Endothelial cell (in vitro differentiated cells): Measurements from ENCODE around the gene SKAP1. TPM values are rescaled to one million over a fixed set of nuclear protein-coding genes. Genes with fewer than 3 reads are reported as not detected.
"Not testable (repeated sequence)": the region's sequence is repeated elsewhere in the genome, so short reads cannot be mapped to it uniquely, and the experiment has no call there.

Source experiments
- DNase-seq: peaks from one replicate; pipeline ENCODE4 v3.0.0; 2021; ENCODE audit warnings: low spot score
- H3K27ac Mint-ChIP-seq: one replicate; pipeline ENCODE4 v1.8.0; 2021; ENCODE audit warnings: mixed read lengths, inconsistent platforms; ENCODE audit not compliant: unreplicated experiment
- H3K27me3 Mint-ChIP-seq: one replicate; pipeline ENCODE4 v1.8.0; 2021; ENCODE audit warnings: mild to moderate bottlenecking, moderate library complexity, mixed read lengths, inconsistent platforms; ENCODE audit not compliant: unreplicated experiment
- H3K36me3 Mint-ChIP-seq: one replicate; pipeline ENCODE4 v1.8.0; 2021; ENCODE audit warnings: mild to moderate bottlenecking, low read depth, mixed read lengths, inconsistent platforms; ENCODE audit not compliant: unreplicated experiment
- H3K4me1 Mint-ChIP-seq: one replicate; pipeline ENCODE4 v1.8.0; 2021; ENCODE audit warnings: mild to moderate bottlenecking, mixed read lengths, inconsistent platforms; ENCODE audit not compliant: unreplicated experiment
- H3K4me3 Mint-ChIP-seq: one replicate; pipeline ENCODE4 v1.8.0; 2021; ENCODE audit warnings: mild to moderate bottlenecking, mixed read lengths, inconsistent platforms; ENCODE audit not compliant: unreplicated experiment
- H3K9me3 Mint-ChIP-seq: one replicate; pipeline ENCODE4 v1.8.0; 2021; ENCODE audit warnings: mixed read lengths, inconsistent platforms; ENCODE audit not compliant: unreplicated experiment
- total RNA-seq: library from RNA; stranded (reverse); fragmentation: NEBNext Ultra II Directional; extraction: Animal tissue kit (Norgen Biotek cat#: 25700); gene quantifications from one replicate; pipeline ENCODE4 v1.2.1, GENCODE V29; 2021; ENCODE audit not compliant: unreplicated experiment
- TF ChIP-seq, protein P1 (sequence below): fragments of 200-600 bp; sonication (generic); IDR thresholded peaks from one replicate; pipeline ENCODE4 v1.5.0; 2021; ENCODE audit warnings: antibody characterized with exemption; ENCODE audit not compliant: unreplicated experiment

Gene SKAP1
- total RNA-seq, 1 donor from 2014 or later, result 2.1 TPM

DNA sequence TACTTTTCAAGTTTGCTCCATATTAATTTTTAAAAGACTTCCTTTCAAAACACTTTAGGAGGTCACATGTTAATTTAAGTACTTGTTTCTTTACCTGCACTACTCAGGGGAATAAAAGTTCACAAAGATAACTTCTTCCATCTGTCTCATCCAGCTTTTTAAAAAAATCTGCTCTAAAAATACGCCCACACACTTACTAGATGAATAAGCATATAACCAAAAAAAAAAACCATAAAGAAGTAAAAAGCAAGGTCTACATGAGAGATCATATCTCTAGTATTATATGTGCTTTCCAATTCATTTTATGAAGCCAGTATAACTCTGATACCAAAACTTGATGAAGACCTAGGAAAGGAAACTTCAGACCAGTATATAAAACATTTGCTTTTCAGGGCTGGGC is 17.2 kb downstream of the SKAP1 start:
- H3K4me1 Mint-ChIP-seq, result peaks cover 19% of the 10 kb centered on the region
- DNase-seq, result no peak
- no peak overlapping the region for H3K27ac Mint-ChIP-seq
- H3K36me3 Mint-ChIP-seq, result no peaks in the 10 kb centered on the region
- TF ChIP-seq, protein P1, sequence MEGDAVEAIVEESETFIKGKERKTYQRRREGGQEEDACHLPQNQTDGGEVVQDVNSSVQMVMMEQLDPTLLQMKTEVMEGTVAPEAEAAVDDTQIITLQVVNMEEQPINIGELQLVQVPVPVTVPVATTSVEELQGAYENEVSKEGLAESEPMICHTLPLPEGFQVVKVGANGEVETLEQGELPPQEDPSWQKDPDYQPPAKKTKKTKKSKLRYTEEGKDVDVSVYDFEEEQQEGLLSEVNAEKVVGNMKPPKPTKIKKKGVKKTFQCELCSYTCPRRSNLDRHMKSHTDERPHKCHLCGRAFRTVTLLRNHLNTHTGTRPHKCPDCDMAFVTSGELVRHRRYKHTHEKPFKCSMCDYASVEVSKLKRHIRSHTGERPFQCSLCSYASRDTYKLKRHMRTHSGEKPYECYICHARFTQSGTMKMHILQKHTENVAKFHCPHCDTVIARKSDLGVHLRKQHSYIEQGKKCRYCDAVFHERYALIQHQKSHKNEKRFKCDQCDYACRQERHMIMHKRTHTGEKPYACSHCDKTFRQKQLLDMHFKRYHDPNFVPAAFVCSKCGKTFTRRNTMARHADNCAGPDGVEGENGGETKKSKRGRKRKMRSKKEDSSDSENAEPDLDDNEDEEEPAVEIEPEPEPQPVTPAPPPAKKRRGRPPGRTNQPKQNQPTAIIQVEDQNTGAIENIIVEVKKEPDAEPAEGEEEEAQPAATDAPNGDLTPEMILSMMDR, result no peak
- no peaks in the 10 kb centered on the region for H3K27me3 Mint-ChIP-seq
- H3K4me3 Mint-ChIP-seq, result no peak overlapping the region
- no peaks in the 10 kb centered on the region for H3K9me3 Mint-ChIP-seq

DNA sequence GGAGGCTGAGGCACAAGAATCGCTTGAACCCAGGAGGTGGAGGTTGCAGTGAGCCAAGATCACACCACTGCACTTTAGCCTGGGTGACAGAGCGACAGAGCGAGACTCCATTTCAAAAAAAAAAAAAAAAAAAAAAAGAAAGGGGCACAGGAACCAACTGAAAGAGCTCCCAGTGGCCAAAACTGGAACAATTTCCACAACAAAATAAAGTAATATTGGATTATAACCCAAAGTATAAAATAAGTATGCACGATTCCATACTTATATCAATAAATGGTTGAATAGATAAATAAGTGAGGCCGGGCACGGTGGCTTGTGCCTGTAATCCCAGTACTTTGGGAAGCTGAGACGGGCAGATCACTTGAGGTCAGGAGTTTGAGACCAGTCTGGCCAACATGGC is 19.2 kb downstream of the SKAP1 start:
- not testable (repeated sequence) for DNase-seq, H3K27me3 Mint-ChIP-seq, H3K36me3 Mint-ChIP-seq, H3K9me3 Mint-ChIP-seq, H3K4me3 Mint-ChIP-seq, H3K27ac Mint-ChIP-seq
- TF ChIP-seq, protein P1, result peak; percentile 13
- peaks cover 28% of the 10 kb centered on the region for H3K4me1 Mint-ChIP-seq

- TF ChIP-seq, protein P1, result no peak
- Mint-ChIP-seq H3K36me3 (no peaks in the 10 kb centered on the region), H3K27me3 (peaks cover 2% of the 10 kb centered on the region), H3K4me1 (peaks cover 21% of the 10 kb centered on the region), H3K27ac (no peak overlapping the region), H3K9me3 (no peaks in the 10 kb centered on the region), H3K4me3 (no peak overlapping the region)
- no peak for DNase-seq
These were observed 20.4 kb downstream of the SKAP1 start for GRCh38 chr17:48409607-48410006.

DNA sequence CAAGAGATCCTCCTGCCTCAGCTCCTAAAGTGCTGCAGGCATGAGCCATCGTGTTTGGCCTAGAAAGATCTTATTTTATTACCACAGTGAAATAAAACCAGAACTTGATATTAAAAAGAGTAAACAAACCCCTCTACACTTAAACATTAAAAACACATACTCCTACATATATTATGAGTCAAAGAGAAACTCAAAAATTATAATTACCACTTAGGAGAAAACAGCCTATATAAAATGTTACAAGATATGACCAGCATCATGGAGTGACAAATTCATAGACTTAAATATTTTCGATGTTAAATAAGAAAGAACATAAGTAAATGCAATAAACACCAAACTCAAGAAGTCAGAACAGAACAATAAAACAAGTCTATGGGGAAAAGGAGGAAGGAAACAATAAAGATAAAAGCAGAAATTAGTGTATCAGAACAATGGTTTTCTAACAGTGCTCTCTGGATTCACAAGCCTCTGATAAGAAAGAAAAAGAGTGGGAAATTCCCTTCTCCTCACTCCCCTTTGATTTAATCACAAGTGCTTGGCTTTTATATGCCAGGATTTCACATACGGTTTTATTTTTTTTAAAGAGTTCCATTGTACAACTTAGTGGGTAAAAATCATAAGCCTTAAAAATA is 23.0 kb downstream of the SKAP1 start:
- peak overlapping the region; percentile 61 for H3K27ac Mint-ChIP-seq
- no peaks in the 10 kb centered on the region for H3K9me3 Mint-ChIP-seq
- peaks cover 10% of the 10 kb centered on the region for H3K4me1 Mint-ChIP-seq
- H3K4me3 Mint-ChIP-seq, result peak overlapping the region; percentile 6
- H3K36me3 Mint-ChIP-seq, result no peaks in the 10 kb centered on the region
- TF ChIP-seq, protein P1, result no peak
- peaks cover 2% of the 10 kb centered on the region for H3K27me3 Mint-ChIP-seq
- DNase-seq, result no peak

- TF ChIP-seq, protein P1, result no peak
- no peak overlapping the region for H3K27ac Mint-ChIP-seq
- H3K4me3 Mint-ChIP-seq, result no peak overlapping the region
- H3K36me3 Mint-ChIP-seq, result no peaks in the 10 kb centered on the region
- no peaks in the 10 kb centered on the region for H3K27me3 Mint-ChIP-seq
- DNase-seq, result no peak
- no peaks in the 10 kb centered on the region for H3K9me3 Mint-ChIP-seq
- H3K4me1 Mint-ChIP-seq, result peaks cover 9% of the 10 kb centered on the region
These were observed 35.2 kb downstream of the SKAP1 start for GRCh38 chr17:48394821-48395220.
